Measurements from ENCODE around the gene CXCL11.
"Not testable (repeated sequence)": the region's sequence is repeated elsewhere in the genome, so short reads cannot be mapped to it uniquely, and the experiment has no call there.

CXCL11 gene

DNA sequence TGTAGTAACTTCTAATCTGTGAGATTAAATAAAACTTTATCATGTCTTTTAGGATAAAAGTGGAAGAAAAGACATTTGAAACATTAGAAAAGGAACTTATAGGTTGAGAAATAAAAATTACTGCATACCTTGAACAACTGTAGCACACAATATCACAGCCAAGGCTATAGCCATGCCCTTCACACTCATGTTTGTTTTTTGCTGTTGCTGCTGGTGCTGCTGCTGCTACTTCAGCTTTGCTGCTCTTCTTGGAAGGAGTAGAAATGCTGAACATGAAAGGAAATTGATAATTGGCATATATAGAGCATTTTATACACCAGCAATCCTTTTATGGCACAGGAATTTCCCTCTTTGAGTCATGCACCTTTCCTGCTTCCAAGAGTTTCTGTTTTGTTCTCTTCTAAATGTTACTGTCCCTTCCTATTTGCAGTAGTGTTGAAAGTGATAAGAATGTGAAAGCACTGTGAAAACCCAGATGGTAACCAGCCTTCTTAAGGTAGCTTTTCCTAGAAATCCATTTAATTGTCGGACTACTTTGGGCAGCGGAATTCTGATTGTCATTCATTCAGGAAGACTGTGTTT, at the start of gene CXCL11:
TSS of gene CXCL11 (minus strand) at position 272 of the 582 bp plus-strand sequence. CDS start at position 189, 83 bp downstream.
- DNase-seq, result no peak

- no peak for DNase-seq
Measured at GRCh38 chr4:76084542-76084941, 48.7 kb upstream of the CXCL11 start.

- no peak for DNase-seq
Measured at GRCh38 chr4:76083386-76083988, 47.6 kb upstream of the CXCL11 start.

- DNase-seq, result no peak
Measured at GRCh38 chr4:76078033-76078613, 42.3 kb upstream of the CXCL11 start.

GRCh38 chr4:76074993-76075600, 39.2 kb upstream of the CXCL11 start:
- no peak for DNase-seq

- DNase-seq, result no peak
Measured at GRCh38 chr4:76074468-76074867, 38.6 kb upstream of the CXCL11 start, which contains the start of gene ART3. ART3 (plus strand) TSS chr4:76074709; CDS start chr4:76075890, 1,181 bp downstream.

DNA sequence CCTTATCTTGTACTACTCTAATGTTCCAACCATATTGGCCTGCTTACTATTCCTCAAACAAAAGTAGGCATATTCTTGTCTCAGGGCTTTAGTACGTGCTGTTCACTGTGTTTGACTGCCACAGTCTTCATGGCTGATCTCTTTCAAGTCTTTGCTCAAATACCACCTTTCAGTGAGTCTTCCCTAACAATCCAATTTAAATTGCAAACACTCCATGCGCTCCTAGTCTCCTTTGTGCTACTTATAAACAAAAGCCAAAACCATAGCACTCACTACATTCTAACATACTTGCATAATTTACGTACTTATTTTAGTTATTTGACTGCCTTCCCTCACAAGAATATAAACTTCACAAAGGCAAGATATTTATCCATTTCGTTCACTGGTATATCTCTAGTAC, 36.9 kb upstream of the CXCL11 start:
- no peak for DNase-seq

DNA sequence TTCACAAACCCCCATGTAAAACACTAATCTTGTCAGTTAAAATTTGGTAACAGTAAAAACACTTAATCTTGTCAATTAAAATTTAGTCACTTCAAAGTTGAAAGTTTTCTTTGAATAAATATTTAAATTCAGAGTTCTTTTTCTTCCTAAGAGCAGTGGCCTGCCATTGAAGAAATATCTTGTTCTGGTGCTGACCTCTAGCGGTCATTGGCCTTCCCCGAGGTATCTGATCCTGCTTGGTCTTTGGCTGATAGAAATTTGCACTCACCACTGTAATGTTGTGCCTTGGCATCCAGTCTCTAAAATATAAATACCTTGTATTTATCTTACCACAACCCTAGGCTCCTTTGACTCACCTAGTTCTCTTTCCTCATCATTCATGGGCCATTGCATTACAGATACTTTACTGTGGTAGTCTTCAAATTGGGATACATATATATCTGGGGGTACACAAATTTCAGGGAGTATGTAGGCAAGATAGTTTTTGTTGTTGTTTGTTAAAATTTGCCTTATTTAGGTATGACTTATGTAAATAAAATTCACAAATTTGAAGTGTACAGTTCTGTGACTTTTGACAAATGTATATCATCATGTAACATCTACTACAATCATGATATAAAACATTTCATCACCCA, 31.9 kb upstream of the CXCL11 start:
- DNase-seq, result peak; percentile 19

DNA sequence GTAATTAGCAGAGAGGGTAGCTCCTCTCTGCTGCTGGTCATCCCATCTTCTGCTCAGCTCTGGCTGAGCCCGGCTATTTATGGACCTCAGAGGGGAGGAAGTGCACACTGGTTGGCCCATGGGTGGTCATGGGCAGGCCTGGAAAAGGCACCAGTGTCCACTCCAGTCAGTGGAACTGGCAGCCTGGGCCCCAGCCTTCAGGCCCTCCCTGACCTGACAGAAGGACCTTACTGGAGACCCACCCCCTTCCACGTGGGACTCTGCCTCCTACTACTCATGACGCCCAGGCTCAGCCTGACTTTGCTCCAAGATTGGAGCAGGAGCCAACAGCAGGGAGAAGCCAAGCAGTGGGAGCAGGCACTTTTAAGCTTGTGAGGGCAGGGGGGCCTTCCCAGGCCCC, 30.7 kb upstream of the CXCL11 start:
- no peak for DNase-seq

DNA sequence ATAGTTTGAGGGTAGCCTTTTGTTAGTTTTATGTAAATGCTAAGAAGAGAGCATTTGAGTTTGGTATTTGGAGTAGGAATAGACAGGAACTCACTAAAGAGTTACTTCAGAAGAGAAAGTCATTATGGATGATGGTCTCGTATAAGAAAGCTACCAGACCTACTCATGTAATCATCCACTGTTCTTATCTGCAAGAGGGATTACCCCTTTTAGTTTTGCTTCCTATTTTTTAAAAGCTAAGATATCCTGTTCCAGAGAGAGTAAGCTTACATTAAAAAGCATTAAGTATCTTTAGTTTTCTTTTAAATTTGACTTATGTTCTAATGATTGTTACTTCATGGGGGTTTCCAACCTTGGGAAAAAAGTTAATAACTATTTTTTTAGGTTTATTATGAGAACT, 26.1 kb upstream of the CXCL11 start:
- DNase-seq, result no peak

GRCh38 chr4:76061421-76061820, 25.6 kb upstream of the CXCL11 start:
- DNase-seq, result no peak

DNA sequence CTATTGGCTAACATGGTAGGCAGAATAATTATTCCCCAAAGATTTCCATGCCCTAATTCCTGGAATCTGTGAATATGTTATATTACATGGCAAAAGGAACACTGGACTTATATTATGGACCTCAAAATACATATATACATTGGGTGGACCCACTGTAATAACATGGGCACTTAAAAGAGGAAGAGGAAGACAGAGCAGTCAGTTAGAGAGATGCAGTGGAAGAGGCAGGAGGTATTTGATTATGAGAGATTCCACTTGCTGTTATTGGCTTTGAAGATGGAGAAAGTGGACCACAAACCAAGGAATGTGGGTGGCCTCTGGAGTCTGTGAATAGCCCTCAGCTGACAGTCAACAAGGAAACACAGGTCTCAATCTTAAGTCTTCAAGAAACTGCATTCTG, 24.6 kb upstream of the CXCL11 start:
- DNase-seq, result no peak

DNA sequence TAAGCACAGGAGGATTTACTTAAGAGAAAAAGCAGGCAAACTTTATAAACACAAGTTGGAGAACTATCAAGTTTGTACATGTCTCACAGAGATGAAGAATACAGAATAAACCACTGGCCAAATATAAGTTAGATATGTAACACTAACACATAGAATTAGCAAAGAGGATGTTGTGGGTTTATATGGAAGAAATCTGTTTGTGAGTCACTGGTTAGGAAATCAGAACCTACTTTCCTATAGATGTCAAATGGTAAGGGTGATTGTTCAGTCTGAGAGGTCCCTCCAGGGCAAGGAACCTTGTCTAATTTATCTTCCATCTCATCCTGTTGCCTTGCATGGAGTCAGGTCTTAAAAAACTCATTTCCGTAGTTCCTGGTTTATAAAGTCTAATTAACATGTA, 23.9 kb upstream of the CXCL11 start:
- no peak for DNase-seq

DNA sequence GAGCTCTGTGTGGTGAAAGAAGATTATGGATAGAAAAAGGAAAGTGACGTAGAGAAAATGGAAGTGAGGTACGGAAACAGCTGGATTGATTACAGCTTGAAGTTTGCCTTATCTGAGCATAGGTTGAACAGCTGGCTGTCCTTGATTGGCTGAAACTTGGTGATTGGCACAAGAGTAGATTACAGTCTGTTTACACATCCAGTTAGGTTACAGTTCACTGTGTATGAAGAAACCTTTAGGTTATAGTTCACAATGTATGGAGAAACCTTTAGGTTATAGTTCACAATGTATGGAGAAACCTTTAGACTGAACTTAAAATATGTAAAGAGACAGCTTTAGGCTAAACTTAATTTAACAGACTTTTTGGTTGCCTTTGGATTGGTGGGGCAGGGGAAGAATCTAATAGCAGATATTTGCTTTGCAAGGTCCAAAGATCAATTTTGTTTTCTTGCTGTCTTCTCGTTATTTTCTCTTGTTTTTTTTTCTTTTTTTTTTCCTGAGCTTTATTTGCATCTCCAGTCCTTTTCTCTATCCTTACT, 23.1 kb upstream of the CXCL11 start:
- DNase-seq, result no peak

GRCh38 chr4:76058302-76058701, 22.4 kb upstream of the CXCL11 start:
- no peak for DNase-seq

DNA sequence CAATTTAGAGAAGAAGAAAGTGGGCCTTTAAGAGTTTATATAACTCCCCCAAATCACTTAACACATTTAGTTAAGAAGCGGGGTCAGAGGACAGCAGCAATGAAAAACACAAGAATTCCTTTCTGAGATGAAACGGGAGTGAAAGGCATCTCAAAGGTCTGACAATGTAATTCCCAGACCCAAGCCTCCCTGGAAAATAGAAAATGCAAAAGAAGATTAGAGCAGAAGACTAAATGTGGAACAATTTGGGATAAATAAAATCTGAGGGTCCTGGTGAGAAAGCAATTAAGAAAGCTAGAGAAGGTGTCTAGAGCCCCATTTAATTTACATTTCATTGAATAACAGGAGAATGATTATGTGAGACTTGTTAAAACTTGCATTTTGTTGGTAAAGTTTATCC, 19.6 kb upstream of the CXCL11 start:
- DNase-seq, result no peak

DNA sequence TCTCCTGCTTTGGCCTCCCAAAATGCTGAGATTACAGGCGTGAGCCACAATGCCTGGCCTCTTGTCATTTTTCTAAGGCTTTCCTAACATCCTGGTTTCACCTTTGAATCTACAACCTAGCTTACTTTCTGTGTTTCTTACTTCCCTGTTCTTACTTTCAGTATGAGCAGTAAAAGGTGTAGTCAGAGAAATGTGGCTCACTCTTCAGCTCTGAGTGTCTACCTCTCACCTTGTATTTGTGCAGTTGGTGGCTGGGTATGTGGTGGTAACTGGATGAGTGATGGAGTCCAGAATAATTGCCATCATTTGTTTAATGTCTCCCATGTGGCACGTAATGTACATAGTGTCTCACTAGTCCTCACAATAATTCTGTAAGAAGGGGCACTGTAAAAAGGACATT, 19.1 kb upstream of the CXCL11 start:
- DNase-seq, result no peak

GRCh38 chr4:76053730-76054129, 17.9 kb upstream of the CXCL11 start:
- no peak for DNase-seq

GRCh38 chr4:76050560-76051050, 14.7 kb upstream of the CXCL11 start:
- DNase-seq, result not testable (repeated sequence)

DNA sequence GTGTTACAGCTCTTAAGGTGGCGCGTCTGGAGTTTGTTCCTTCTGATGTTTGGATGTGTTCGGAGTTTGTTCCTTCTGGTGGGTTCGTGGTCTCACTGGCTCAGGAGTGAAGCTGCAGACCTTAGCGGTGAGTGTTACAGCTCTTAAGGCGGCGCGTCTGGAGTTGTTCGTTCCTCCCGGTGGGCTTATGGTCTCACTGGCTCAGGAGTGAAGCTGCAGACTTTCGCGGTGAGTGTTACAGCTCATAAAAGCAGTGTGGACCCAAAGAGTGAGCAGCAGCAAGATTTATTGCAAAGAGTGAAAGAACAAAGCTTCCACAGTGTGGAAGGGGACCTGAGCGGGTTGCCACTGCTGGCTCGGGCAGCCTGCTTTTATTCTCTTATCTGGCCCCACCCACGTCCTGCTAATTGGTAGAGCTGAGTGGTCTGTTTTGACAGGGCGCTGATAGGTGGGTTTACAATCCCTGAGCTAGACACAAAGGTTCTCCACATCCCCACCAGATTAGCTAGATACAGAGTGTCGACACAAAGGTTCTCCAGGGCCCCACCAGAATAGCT, 14.1 kb upstream of the CXCL11 start:
- not testable (repeated sequence) for DNase-seq

DNA sequence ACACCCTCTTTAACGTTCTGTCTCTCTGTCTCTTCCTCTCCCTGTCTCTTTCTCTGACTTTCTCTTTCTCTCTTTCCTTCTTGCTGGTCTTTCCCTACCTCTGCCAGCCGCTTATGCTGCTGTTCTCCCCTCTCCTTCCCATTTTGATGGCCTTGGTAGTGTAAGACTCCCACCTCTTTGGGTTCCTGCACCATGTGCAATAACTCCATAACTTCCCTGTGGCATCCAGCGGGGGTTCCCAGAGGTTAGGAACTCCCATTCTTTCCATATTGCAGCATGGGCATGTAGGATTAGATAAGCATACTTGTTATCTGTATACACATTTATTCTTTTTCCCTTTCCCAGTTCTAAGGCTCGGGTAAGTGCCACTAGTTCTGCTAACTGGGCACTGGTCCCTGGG, 8.8 kb upstream of the CXCL11 start:
- not testable (repeated sequence) for DNase-seq

DNA sequence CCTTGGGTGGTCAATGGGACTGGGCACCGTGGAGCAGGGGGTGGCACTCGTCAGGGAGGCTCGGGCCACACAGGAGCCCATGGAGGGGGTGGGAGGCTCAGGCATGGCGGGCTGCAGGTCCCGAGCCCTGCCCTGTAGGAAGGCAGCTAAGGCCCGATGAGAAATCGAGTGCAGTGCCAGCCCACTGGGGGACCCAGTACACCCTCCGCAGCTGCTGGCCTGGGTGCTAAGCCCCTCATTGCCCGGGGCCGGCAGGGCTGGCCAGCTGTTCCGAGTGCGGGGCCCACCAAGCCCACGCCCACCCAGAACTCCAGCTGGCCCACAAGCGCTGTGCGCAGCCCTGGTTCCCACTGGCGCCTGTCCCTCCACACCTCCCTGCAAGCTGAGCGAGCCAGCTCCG, 7.4 kb upstream of the CXCL11 start:
- DNase-seq, result not testable (repeated sequence)

Data from NCI-H446 treated with DMSO at 0.1 percent for 48 hours (cell line).